Measurements from ENCODE around the gene NINJ1.
"Not testable (repeated sequence)": the region's sequence is repeated elsewhere in the genome, so short reads cannot be mapped to it uniquely, and the experiment has no call there.

NINJ1 gene

GRCh38 chr9:93105620-93106019, 28.4 kb downstream of the NINJ1 start:
- H3K9ac ChIP-seq (ENCODE audit: low read depth, low read length, poor library complexity, severe bottlenecking), result no peak overlapping the region
- H3K79me2 ChIP-seq (ENCODE audit: insufficient read depth, low read length), result peaks cover 81% of the 10 kb centered on the region
- no peaks in the 10 kb centered on the region for H3K9me2 ChIP-seq (replicated peaks; ENCODE audit: low read depth, low read length)
- H3K27me3 ChIP-seq (ENCODE audit: insufficient read depth, low read length, poor library complexity, severe bottlenecking), result no peaks in the 10 kb centered on the region
- H4K20me1 ChIP-seq (ENCODE audit: insufficient read depth, low read length, poor library complexity, severe bottlenecking), result peaks cover 2% of the 10 kb centered on the region
- peaks cover 14% of the 10 kb centered on the region for H3K4me1 ChIP-seq (ENCODE audit: insufficient read depth, low read length, poor library complexity, severe bottlenecking)
- no peaks in the 10 kb centered on the region for H3F3A ChIP-seq (ENCODE audit: low read depth)
- no peaks in the 10 kb centered on the region; the same call in 1 of the 2 replicates for H3K9me3 ChIP-seq (ENCODE audit: insufficient read depth, low read depth, low read length)
- H3K4me3 ChIP-seq (ENCODE audit: low read length, poor library complexity, severe bottlenecking), result no peak overlapping the region
- H3K36me3 ChIP-seq (ENCODE audit: insufficient read depth, low read length), result peaks cover 26% of the 10 kb centered on the region; the same call in 1 of the 2 replicates
- TF ChIP-seq EZH2phosphoT487 (IDR thresholded peaks at IDR 0.05; ENCODE audit: borderline replicate concordance), result no peak
- no peak overlapping the region for H2AFZ ChIP-seq (ENCODE audit: low read length)
- H3K4me2 ChIP-seq (ENCODE audit: low read depth, low read length, poor library complexity, severe bottlenecking), result no peak overlapping the region

GRCh38 chr9:93101086-93101485, 33.0 kb downstream of the NINJ1 start:
- not testable (repeated sequence) for H3K4me2 ChIP-seq (ENCODE audit: low read depth, low read length, poor library complexity, severe bottlenecking); H4K20me1 ChIP-seq (ENCODE audit: insufficient read depth, low read length, poor library complexity, severe bottlenecking)
- H3K79me2 ChIP-seq (ENCODE audit: insufficient read depth, low read length), result peaks cover 96% of the 10 kb centered on the region

GRCh38 chr9:93100276-93100636, 33.8 kb downstream of the NINJ1 start:
- no peaks in the 10 kb centered on the region; the same call in 1 of the 2 replicates for H3K9me3 ChIP-seq (ENCODE audit: insufficient read depth, low read depth, low read length)
- peaks cover 6% of the 10 kb centered on the region for H4K20me1 ChIP-seq (ENCODE audit: insufficient read depth, low read length, poor library complexity, severe bottlenecking)
- H2AFZ ChIP-seq (ENCODE audit: low read length), result no peak overlapping the region
- H3F3A ChIP-seq (ENCODE audit: low read depth), result peaks cover 9% of the 10 kb centered on the region
- no peaks in the 10 kb centered on the region for H3K36me3 ChIP-seq (ENCODE audit: insufficient read depth, low read length)
- peak overlapping the region; percentile 89 for H3K9ac ChIP-seq (ENCODE audit: low read depth, low read length, poor library complexity, severe bottlenecking)
- H3K79me2 ChIP-seq (ENCODE audit: insufficient read depth, low read length), result peaks cover 88% of the 10 kb centered on the region
- no peaks in the 10 kb centered on the region for H3K9me2 ChIP-seq (replicated peaks; ENCODE audit: low read depth, low read length)
- peak overlapping the region; percentile 100 for H3K4me2 ChIP-seq (ENCODE audit: low read depth, low read length, poor library complexity, severe bottlenecking)
- no peaks in the 10 kb centered on the region for H3K27me3 ChIP-seq (ENCODE audit: insufficient read depth, low read length, poor library complexity, severe bottlenecking)
- peaks cover 43% of the 10 kb centered on the region for H3K4me1 ChIP-seq (ENCODE audit: insufficient read depth, low read length, poor library complexity, severe bottlenecking)
- TF ChIP-seq CTCF (conservative IDR thresholded peaks at IDR 0.05; ENCODE audit: low read length), result no peak
- no peak for TF ChIP-seq EZH2phosphoT487 (IDR thresholded peaks at IDR 0.05; ENCODE audit: borderline replicate concordance)
- H3K4me3 ChIP-seq (ENCODE audit: low read length, poor library complexity, severe bottlenecking), result peak overlapping the region; percentile 91

More at GRCh38 chr9:93101086-93101485, 33.0 kb downstream of the NINJ1 start:
- H3K4me3 ChIP-seq (ENCODE audit: low read length, poor library complexity, severe bottlenecking); H3K9me3 ChIP-seq (ENCODE audit: insufficient read depth, low read depth, low read length); H3K27me3 ChIP-seq (ENCODE audit: insufficient read depth, low read length, poor library complexity, severe bottlenecking); H2AFZ ChIP-seq (ENCODE audit: low read length); H3K36me3 ChIP-seq (ENCODE audit: insufficient read depth, low read length); H3K9me2 ChIP-seq (replicated peaks; ENCODE audit: low read depth, low read length); H3K9ac ChIP-seq (ENCODE audit: low read depth, low read length, poor library complexity, severe bottlenecking); H3F3A ChIP-seq (ENCODE audit: low read depth): not testable (repeated sequence)
- H3K4me1 ChIP-seq (ENCODE audit: insufficient read depth, low read length, poor library complexity, severe bottlenecking), result peaks cover 51% of the 10 kb centered on the region

- no peaks in the 10 kb centered on the region for H3K27me3 ChIP-seq (ENCODE audit: insufficient read depth, low read length, poor library complexity, severe bottlenecking)
- H3K4me2 ChIP-seq (ENCODE audit: low read depth, low read length, poor library complexity, severe bottlenecking), result peak overlapping the region; percentile 100
- H3K9me2 ChIP-seq (replicated peaks; ENCODE audit: low read depth, low read length), result no peaks in the 10 kb centered on the region
- no peaks in the 10 kb centered on the region; the same call in 1 of the 2 replicates for H3K9me3 ChIP-seq (ENCODE audit: insufficient read depth, low read depth, low read length)
- peak overlapping the region; percentile 91 for H3K4me3 ChIP-seq (ENCODE audit: low read length, poor library complexity, severe bottlenecking)
- no peaks in the 10 kb centered on the region for H3K36me3 ChIP-seq (ENCODE audit: insufficient read depth, low read length)
- peaks cover 83% of the 10 kb centered on the region for H3K79me2 ChIP-seq (ENCODE audit: insufficient read depth, low read length)
- H3K9ac ChIP-seq (ENCODE audit: low read depth, low read length, poor library complexity, severe bottlenecking), result peak overlapping the region; percentile 89
- peaks cover 43% of the 10 kb centered on the region for H3K4me1 ChIP-seq (ENCODE audit: insufficient read depth, low read length, poor library complexity, severe bottlenecking)
- peaks cover 9% of the 10 kb centered on the region for H3F3A ChIP-seq (ENCODE audit: low read depth)
- peaks cover 6% of the 10 kb centered on the region for H4K20me1 ChIP-seq (ENCODE audit: insufficient read depth, low read length, poor library complexity, severe bottlenecking)
- H2AFZ ChIP-seq (ENCODE audit: low read length), result no peak overlapping the region
- TF ChIP-seq EZH2phosphoT487 (IDR thresholded peaks at IDR 0.05; ENCODE audit: borderline replicate concordance) (no peak), CTCF (conservative IDR thresholded peaks at IDR 0.05; ENCODE audit: low read length) (no peak)
Measured at GRCh38 chr9:93099551-93100275, 34.3 kb downstream of the NINJ1 start.

All from Loucy (cell line).